Eye (tissue), 1 donor: ENCODE measurements around the gene MACROD1.

Experiments used
- DNase-seq: peaks from one replicate; pipeline ENCODE4 v3.0.0-alpha.2; 2015

The MACROD1 gene

GRCh38 chr11:64008914-64009633 lies 156.8 kb downstream of the MACROD1 start:
- DNase-seq, result no peak

GRCh38 chr11:64008283-64008913 lies 157.5 kb downstream of the MACROD1 start:
- no peak for DNase-seq

DNA sequence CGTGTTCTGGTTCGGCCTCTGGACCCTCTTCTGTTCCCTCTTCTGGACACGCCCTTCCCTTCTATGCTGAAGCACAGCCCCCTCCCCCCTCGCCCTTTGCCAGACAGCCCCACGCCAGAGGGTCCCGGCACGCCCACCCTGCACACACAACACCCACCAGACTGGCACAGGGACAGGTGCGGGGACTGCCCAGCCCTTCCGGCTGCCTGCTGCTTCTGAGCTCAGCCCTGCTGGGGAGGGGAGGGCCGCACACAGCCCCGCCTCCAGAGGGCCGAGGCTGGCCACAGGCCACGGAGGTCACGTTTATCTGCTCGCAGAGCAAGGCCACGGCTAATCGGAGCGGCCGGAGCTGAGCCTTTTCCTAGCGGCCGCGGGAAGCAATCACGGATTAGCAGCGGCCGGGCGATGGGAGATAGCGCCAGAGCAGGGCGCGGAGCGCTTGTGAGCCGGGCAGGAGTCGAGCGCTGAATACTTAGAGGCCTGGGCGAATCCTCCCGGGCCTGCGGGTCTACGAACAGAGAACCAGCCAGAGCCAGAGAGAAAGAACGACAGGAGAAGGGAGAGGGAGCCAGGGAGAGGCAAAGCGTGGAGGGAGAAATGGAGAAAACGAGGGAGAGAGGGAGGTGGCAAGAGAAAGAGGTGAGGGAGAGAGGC lies 158.2 kb downstream of the MACROD1 start:
- peak; percentile 88 for DNase-seq

- DNase-seq, result peak; percentile 73
Measured at GRCh38 chr11:64007160-64007628, 158.7 kb downstream of the MACROD1 start.

GRCh38 chr11:64006398-64006797 lies 159.5 kb downstream of the MACROD1 start:
- DNase-seq, result no peak

- no peak for DNase-seq
Measured at GRCh38 chr11:64005691-64006090, 160.2 kb downstream of the MACROD1 start.

- DNase-seq, result no peak
Measured at GRCh38 chr11:64004590-64004984, 161.3 kb downstream of the MACROD1 start.

- DNase-seq, result no peak
Measured at GRCh38 chr11:64003807-64004589, 161.9 kb downstream of the MACROD1 start.

GRCh38 chr11:64001484-64002420 lies 164.2 kb downstream of the MACROD1 start:
- peak; percentile 63 for DNase-seq

- DNase-seq, result peak; percentile 31
Measured at GRCh38 chr11:64000740-64001483, 165.0 kb downstream of the MACROD1 start.

- peak; percentile 92 for DNase-seq
Measured at GRCh38 chr11:64000026-64000739, 165.7 kb downstream of the MACROD1 start.

GRCh38 chr11:63999349-64000025 lies 166.4 kb downstream of the MACROD1 start:
- DNase-seq, result peak; percentile 74

GRCh38 chr11:63998558-63999348 lies 167.2 kb downstream of the MACROD1 start:
- peak; percentile 42 for DNase-seq

DNA sequence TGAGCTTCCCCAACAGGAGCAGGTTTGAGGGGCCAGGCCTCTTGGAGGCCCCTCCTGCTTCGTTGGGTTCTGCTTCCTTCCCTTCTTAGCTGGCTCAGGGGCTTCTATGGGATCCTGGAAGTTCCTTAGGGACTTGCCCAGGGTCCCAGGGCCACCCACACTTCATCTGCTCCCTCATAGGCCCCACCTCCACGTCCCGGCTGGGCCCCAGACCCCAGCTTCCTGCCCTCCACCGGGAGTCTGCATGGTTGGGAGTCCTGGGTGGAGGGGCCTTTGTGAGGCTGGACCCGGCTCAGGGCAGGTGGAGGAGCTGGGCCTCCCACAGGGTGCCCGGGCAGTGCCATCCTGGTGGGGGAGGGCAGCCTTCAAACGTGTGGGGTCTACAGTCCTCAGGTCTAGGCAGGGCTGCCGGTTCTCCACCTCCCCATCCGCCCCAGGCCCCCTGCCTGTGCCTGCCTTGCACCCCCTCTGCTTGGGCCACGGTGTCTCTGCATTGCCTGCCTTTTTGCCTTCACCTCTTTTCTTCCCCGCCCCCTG lies 168.0 kb downstream of the MACROD1 start:
- DNase-seq, result no peak

DNA sequence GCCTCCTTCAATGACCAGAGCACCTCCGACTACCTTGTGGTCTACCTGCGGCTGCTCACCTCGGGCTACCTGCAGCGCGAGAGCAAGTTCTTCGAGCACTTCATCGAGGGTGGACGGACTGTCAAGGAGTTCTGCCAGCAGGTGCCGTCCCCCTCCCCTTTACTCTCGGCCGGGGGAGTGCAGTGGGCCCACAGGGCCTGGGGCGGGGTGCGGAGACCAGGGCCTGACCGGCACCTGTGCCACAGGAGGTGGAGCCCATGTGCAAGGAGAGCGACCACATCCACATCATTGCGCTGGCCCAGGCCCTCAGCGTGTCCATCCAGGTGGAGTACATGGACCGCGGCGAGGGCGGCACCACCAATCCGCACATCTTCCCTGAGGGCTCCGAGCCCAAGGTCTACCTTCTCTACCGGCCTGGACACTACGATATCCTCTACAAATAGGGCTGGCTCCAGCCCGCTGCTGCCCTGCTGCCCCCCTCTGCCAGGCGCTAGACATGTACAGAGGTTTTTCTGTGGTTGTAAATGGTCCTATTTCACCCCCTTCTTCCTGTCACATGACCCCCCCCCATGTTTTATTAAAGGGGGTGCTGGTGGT lies 168.7 kb downstream of the MACROD1 start:
- no peak for DNase-seq

GRCh38 chr11:63996512-63996911 lies 169.4 kb downstream of the MACROD1 start:
- DNase-seq, result no peak

GRCh38 chr11:63993993-63994392 lies 171.9 kb downstream of the MACROD1 start:
- DNase-seq, result no peak

DNA sequence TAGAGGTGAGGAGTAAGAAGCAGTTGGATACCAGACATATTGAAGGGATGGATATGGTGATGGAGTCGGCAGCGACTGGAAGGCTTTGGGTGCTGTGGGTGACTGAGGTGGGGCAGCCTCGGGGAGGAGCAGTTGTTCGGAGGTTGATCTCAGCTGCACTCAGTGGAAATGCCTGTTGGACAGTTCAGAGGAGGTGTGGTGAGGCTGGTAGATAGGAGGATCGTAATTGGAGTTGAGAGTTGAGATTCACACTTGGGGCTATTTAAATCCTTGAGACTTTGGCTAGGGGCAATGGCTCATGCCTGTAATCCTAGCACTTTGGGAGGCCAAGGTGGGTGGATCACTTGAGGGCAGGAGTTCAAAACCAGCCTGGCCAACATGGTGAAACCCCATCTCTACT lies 172.8 kb downstream of the MACROD1 start:
- DNase-seq, result no peak
